NCI-H187 treated with DMSO at 0.1 percent for 48 hours (cell line): ENCODE results near the gene UBE2R2.
"Not testable (repeated sequence)": the region's sequence is repeated elsewhere in the genome, so short reads cannot be mapped to it uniquely, and the experiment has no call there.

ENCODE experiments used
- DNase-seq: peaks from one replicate; lab custom pipeline; 2025; lab: John Stamatoyannopoulos, UW

Gene UBE2R2

GRCh38 chr9:33927694-33928093 lies 110.7 kb downstream of the UBE2R2 start:
- no peak for DNase-seq

DNA sequence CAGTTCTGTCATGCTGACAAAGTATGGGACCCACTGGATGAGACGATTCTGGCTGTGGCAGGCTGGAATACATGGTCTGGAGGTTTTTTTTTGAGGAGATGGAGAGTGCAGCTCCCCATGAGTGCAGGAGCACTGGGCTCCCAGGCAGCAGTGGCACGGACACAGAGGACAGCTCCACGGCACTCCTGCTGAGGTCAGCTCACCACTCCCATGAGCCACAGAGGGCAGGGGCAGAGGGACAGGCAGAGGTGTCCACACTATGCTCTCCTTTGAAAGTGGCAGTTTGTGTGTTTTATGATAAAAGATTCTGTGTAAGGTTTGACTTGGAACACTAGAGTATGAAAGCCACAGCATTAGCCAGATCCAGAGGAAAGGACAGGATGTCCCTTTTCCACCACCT lies 114.4 kb downstream of the UBE2R2 start:
- DNase-seq = no peak

DNA sequence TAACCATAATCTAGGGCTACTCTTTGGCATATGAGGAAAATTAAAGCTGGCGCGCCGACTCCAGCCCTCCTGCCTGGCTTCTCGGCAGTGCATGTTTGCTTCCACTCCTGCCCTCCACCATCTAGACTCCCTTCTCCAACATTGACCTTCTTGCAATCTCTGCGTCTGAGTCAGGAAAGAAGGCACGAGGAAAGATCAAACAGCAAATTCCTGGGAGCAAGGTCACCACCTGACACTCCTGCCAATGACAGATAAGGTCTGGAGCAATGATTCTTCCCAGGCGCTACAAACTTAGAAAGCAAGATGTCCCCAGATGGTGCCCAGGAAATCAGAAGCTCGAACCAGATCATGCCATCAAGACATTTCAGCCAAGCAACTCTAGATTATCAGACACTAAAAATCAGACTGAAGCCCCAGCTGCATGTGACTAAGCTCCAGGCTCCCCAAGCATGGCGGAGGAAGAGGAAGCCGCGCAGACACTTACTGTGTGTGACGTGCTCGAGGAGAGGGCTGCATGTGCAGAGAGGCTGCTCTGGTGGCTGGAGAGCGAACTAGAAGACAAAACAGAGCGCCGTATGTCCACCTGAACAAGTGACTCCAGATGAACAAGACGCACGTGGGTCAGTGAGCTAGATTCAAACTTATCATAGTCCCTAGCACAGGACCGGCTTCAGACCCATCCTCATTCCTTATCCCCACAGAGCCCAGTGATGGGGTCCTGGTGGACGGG lies 115.3 kb downstream of the UBE2R2 start:
- no peak for DNase-seq

DNA sequence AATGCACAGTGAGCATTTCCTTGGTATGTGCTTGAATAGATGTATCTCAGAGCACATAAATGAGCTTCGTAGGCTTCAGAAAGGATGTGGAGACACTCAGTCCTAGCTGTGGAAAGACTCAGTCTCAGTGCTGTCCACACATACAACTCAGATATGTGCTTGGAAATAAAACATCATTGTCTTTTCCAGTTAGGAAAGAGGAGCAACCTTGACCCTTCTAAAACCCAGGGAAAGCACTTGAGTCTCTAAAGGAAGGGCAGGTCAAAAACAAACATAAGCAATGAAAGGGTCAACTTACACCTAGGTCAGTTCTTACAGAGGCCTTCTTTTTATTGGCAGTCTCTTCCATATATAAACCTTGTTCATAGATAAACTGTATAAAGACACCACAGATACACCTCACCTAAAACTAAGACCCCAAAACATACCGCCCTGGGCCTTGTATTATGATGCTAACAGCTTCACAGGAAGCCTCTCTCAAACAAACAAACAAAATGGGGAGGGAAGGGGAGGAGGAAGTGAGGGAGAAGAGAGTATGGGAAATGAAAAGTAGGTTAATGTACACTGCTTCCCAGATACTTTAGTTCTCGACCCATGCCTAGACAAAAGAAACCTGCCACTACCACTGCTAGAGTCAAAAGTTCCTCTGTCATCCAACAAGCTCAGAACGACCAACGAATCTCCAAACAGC lies 117.4 kb downstream of the UBE2R2 start:
- no peak for DNase-seq

GRCh38 chr9:33939924-33940874 lies 123.2 kb downstream of the UBE2R2 start:
- no peak for DNase-seq

- DNase-seq = no peak
Measured at GRCh38 chr9:33942471-33943083, 125.6 kb downstream of the UBE2R2 start.

- DNase-seq = no peak
Measured at GRCh38 chr9:33943389-33943788, 126.4 kb downstream of the UBE2R2 start.

DNA sequence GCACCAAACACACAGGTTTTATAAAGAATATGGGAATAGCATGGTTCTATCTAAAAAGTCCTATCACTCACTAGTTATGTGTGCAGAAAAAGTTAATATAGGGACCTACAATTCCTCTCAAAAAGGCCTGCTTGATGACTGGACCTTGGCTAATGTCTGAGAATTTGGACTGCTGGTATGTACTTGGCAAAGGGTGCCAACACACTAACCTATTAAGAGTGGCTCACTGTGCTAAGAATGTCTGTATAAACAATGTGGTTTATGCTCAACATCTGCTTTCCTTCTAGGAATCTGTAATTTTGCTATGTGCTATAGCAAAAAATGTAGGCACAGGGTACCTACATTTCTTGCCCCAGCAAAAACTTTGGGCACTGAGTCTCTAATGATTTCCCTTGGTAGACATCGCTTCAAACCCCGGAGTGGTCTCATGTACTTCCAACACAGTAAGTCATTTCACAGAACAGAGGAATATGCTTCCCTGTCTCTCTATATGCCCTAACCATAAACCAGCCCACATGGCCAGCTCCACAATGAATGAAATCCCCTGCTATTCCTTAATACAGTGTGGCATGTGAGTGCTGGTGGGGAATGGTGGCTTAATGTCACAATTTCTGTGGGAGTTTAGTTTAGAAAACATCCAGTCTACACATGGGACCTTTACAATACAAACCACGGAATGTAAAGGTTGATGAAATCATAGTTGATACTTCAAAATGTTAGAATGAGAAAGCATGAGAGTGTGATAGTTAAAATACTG lies 130.0 kb downstream of the UBE2R2 start:
- no peak for DNase-seq

GRCh38 chr9:33950371-33950770 lies 133.4 kb downstream of the UBE2R2 start:
- DNase-seq = no peak

DNA sequence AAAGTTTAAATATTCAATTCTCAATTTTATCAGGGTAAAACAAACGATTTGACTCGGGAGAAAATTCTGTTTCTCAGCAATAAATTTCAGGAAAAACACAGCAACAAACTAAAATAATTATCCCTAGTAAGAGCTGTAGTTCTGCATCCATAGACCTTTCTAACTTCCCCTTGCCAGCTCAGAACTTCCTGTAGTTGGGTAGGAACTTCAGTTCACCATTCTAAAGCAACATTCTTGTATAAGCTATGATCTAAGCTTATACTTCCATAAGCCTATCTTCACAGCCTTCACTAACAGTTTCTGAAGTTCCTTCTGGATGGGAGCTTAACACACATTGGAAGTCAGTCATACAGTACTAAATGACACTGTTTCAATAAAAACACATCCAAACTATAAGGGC lies 135.1 kb downstream of the UBE2R2 start:
- DNase-seq = no peak

DNA sequence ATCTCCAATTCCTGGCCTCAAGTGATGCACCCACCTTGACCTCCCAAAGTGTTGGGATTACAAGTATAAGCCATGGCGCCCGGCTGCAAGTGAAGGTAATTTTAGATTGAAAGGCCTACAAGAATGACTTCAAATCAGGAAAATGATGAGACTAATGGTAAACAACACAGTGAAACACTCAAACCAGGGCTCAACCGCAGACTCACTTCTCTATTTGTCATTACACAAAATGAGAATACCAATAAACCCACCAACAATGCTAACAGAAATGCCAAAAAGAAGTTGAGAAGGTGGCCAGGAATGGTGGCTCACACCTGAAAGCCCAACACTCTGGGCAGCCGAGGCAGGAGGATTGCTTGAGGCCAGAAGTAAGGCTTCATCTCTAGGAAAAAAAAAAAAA lies 139.6 kb downstream of the UBE2R2 start:
- no peak for DNase-seq

GRCh38 chr9:33959725-33960124 lies 142.8 kb downstream of the UBE2R2 start:
- DNase-seq = no peak

GRCh38 chr9:33962468-33962867 lies 145.5 kb downstream of the UBE2R2 start:
- not testable (repeated sequence) for DNase-seq

GRCh38 chr9:33964086-33964768 lies 147.3 kb downstream of the UBE2R2 start:
- DNase-seq = no peak
